BLaER1 (cell line): ENCODE measurements around the gene BTBD9.
A peak's percentile ranks its signal among the peaks of the same experiment; 100 is the strongest.

Experiments used
- H3K27ac ChIP-seq: shearing (Covaris generic); formaldehyde crosslinking; 2 replicates; pipeline ENCODE4 v1.8.1; 2022
- H3K27me3 ChIP-seq: shearing (Covaris generic); formaldehyde crosslinking; 2 replicates; pipeline ENCODE4 v1.8.1; 2022
- H3K36me3 ChIP-seq: shearing (Covaris generic); formaldehyde crosslinking; 2 replicates; pipeline ENCODE4 v1.8.1; 2022
- H3K4me1 ChIP-seq: shearing (Covaris generic); formaldehyde crosslinking; 2 replicates; pipeline ENCODE4 v1.8.1; 2022
- H3K4me2 ChIP-seq: shearing (Covaris generic); formaldehyde crosslinking; 2 replicates; pipeline ENCODE4 v1.8.1; 2022
- H3K4me3 ChIP-seq: shearing (Covaris generic); formaldehyde crosslinking; 2 replicates; pipeline ENCODE4 v1.8.1; 2022
- H3K9ac ChIP-seq: shearing (Covaris generic); formaldehyde crosslinking; 2 replicates; pipeline ENCODE4 v1.8.1; 2022
- H3K9me3 ChIP-seq: shearing (Covaris generic); formaldehyde crosslinking; 2 replicates; pipeline ENCODE4 v1.8.1; 2022
- H4K20me1 ChIP-seq: shearing (Covaris generic); formaldehyde crosslinking; 2 replicates; pipeline ENCODE4 v1.8.1; 2022
- Cebpa-rat ChIP-seq: shearing (Covaris generic); IDR thresholded peaks from 2 replicates; pipeline ENCODE4 v1.8.1; 2022

The BTBD9 gene

DNA sequence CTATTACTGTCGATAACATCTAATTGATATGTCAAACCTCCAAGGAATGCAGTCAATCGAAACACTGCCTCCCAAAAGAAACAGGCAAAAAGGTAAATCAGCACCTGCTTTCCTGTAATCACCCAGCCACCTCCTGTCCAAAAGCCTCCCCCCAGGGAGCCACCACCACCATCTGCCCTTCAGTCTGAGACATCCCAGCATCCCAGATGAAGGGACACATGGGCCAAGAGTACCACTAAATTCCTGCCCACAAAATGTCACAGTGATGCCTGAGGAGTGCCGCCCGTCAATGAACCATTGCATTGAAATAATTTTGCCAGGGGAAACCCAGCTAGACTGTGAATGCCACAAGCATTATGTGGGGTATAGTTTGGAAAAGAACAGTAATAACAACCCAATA, 418.5 kb downstream of the BTBD9 start:
- Histone ChIP-seq H3K9me3 (no peaks in the 10 kb centered on the region), H3K27ac (no peak overlapping the region), H3K4me2 (no peak overlapping the region), H3K4me3 (no peak overlapping the region), H3K4me1 (peaks cover 3% of the 10 kb centered on the region; the same call in 1 of the 2 replicates), H3K36me3 (no peaks in the 10 kb centered on the region), H4K20me1 (no peaks in the 10 kb centered on the region), H3K27me3 (no peaks in the 10 kb centered on the region), H3K9ac (no peak overlapping the region)
- no peak for TF ChIP-seq Cebpa-rat

DNA sequence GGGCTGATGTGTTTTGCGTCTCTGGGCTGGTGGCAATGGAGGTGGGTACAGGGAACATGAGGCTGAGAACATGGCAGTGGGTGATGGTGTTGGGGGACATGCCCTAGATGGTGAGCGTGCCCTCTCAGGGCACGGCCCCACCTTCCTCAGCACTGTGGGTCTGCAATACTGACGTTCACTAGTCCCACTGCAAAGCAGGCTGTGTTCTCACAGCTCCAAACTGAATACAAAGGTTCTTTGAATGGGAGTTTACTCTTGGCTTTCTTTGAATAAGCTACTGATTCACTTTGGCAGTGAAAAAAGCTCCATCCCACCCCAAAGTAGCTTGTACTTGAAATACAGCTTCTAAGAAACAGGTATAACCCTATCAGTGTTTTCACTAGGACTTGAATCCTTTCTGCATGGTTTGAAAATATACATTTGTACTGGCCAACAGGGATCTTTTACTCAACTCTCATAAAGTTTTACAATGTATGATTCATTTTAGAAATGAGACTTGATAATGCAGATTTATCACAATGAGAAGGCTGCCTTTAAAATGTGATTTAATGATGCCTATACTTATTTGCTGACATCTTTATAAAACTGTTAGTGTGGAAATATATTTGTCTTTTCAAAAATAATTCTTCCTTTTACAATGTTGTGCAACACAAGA, 419.5 kb downstream of the BTBD9 start:
- Histone ChIP-seq H3K27me3 (no peaks in the 10 kb centered on the region), H3K9me3 (no peaks in the 10 kb centered on the region), H3K4me1 (peaks cover 10% of the 10 kb centered on the region; the same call in 1 of the 2 replicates), H3K4me3 (no peak overlapping the region), H3K4me2 (no peak overlapping the region), H4K20me1 (no peaks in the 10 kb centered on the region), H3K36me3 (no peaks in the 10 kb centered on the region), H3K27ac (no peak overlapping the region), H3K9ac (no peak overlapping the region)
- no peak for TF ChIP-seq Cebpa-rat

DNA sequence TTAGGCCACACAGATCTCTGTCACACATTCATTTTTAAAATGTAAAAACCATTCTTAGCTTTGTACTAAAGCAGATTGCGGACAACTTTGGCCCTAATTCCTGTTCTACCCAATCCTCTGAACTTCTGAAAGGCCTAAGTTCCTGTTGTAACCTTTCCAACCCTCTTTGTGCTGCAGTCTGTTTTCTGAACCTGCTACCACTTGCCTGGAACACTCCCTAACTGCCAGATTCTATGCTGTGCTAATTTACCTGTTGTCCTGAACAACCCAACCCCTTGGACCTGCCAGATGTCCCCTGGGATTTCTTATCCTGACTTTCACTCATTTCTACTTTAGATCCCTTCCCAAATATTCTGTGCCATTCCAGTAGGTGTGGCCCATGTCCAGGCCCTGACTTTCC, 421.5 kb downstream of the BTBD9 start:
- no peak overlapping the region for H3K4me3 ChIP-seq
- H3K9me3 ChIP-seq, result no peaks in the 10 kb centered on the region
- H3K4me1 ChIP-seq, result peaks cover 12% of the 10 kb centered on the region; the same call in 1 of the 2 replicates
- H3K36me3 ChIP-seq, result no peaks in the 10 kb centered on the region
- no peak overlapping the region for H3K27ac ChIP-seq
- H4K20me1 ChIP-seq, result no peaks in the 10 kb centered on the region
- no peak overlapping the region for H3K4me2 ChIP-seq
- H3K9ac ChIP-seq, result no peak overlapping the region
- H3K27me3 ChIP-seq, result no peaks in the 10 kb centered on the region
- TF ChIP-seq Cebpa-rat, result no peak

DNA sequence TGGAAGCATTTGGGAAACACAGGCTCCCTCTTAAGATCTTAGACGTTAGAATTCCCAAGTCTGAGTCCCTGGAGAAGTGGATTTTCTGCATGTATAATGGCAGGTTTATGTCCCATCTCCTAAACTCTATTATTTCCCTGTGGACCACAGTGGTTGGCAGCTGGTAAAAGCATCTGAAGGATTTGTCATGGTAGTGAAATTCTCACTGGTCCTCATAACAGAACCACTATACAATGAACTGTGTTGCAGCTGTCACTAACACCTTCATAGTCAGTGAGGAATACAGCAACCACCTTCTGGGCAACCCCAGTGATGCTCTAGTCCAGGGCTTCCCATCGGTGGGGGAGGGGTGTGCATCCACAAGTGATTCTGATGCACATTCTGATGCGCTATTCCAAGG, 423.3 kb downstream of the BTBD9 start:
- Histone ChIP-seq H3K36me3 (no peaks in the 10 kb centered on the region), H3K9me3 (no peaks in the 10 kb centered on the region), H3K4me2 (peak overlapping the region; percentile 44; the same call in 1 of the 2 replicates), H3K9ac (no peak overlapping the region), H3K4me3 (no peak overlapping the region), H4K20me1 (no peaks in the 10 kb centered on the region), H3K27me3 (no peaks in the 10 kb centered on the region), H3K4me1 (peaks cover 23% of the 10 kb centered on the region), H3K27ac (no peak overlapping the region)
- no peak for TF ChIP-seq Cebpa-rat

GRCh38 chr6:38215651-38216311, 423.9 kb downstream of the BTBD9 start:
- Histone ChIP-seq H3K4me3 (no peak overlapping the region), H4K20me1 (no peaks in the 10 kb centered on the region), H3K4me1 (peaks cover 23% of the 10 kb centered on the region), H3K9ac (no peak overlapping the region), H3K4me2 (peak overlapping the region; percentile 44; the same call in 1 of the 2 replicates), H3K36me3 (no peaks in the 10 kb centered on the region), H3K27ac (no peak overlapping the region), H3K27me3 (no peaks in the 10 kb centered on the region), H3K9me3 (no peaks in the 10 kb centered on the region)
- TF ChIP-seq Cebpa-rat, result no peak

GRCh38 chr6:38215225-38215624, 424.5 kb downstream of the BTBD9 start:
- Histone ChIP-seq H3K4me1 (peaks cover 23% of the 10 kb centered on the region), H4K20me1 (no peaks in the 10 kb centered on the region), H3K4me3 (no peak overlapping the region), H3K9me3 (no peaks in the 10 kb centered on the region), H3K27ac (no peak overlapping the region), H3K36me3 (no peaks in the 10 kb centered on the region), H3K9ac (no peak overlapping the region), H3K4me2 (no peak overlapping the region), H3K27me3 (no peaks in the 10 kb centered on the region)
- TF ChIP-seq Cebpa-rat, result no peak

- no peak for TF ChIP-seq Cebpa-rat
- no peak overlapping the region for H3K9ac ChIP-seq
- no peaks in the 10 kb centered on the region for H3K36me3 ChIP-seq
- H3K27ac ChIP-seq, result no peak overlapping the region
- no peaks in the 10 kb centered on the region for H3K9me3 ChIP-seq
- H3K27me3 ChIP-seq, result no peaks in the 10 kb centered on the region
- H3K4me3 ChIP-seq, result no peak overlapping the region
- no peaks in the 10 kb centered on the region for H4K20me1 ChIP-seq
- H3K4me2 ChIP-seq, result no peak overlapping the region
- H3K4me1 ChIP-seq, result peaks cover 31% of the 10 kb centered on the region
Measured at GRCh38 chr6:38214159-38214558, 425.6 kb downstream of the BTBD9 start.

DNA sequence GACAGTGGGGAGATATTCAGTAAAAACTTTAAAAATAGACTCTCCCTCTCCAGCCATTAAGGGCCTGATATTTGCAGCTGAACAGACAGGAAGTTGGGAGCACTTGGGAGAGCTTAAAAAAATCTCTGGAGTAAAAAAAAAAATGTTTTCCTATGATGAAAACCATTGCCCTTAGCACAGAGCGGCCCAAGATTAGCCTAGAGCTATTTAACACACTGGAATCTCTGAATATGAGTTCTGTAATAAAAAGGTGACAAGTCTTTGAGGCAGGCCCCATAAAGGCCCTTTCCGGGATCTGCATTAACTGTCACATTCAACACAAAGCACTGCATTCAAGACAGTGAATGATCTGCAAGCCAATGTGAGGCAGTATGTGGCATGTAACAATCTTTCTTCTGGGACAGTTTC, 426.5 kb downstream of the BTBD9 start:
- no peaks in the 10 kb centered on the region for H4K20me1 ChIP-seq
- peaks cover 33% of the 10 kb centered on the region for H3K4me1 ChIP-seq
- TF ChIP-seq Cebpa-rat, result no peak
- H3K4me3 ChIP-seq, result no peak overlapping the region
- H3K4me2 ChIP-seq, result no peak overlapping the region
- no peaks in the 10 kb centered on the region for H3K27me3 ChIP-seq
- no peak overlapping the region for H3K9ac ChIP-seq
- H3K9me3 ChIP-seq, result no peaks in the 10 kb centered on the region
- no peaks in the 10 kb centered on the region for H3K36me3 ChIP-seq
- H3K27ac ChIP-seq, result no peak overlapping the region

- Histone ChIP-seq H3K36me3 (no peaks in the 10 kb centered on the region), H3K9ac (no peak overlapping the region), H3K4me1 (peaks cover 33% of the 10 kb centered on the region), H3K9me3 (no peaks in the 10 kb centered on the region), H3K4me2 (peak overlapping the region; percentile 37), H3K27ac (no peak overlapping the region), H4K20me1 (no peaks in the 10 kb centered on the region), H3K27me3 (no peaks in the 10 kb centered on the region), H3K4me3 (no peak overlapping the region)
- no peak for TF ChIP-seq Cebpa-rat
Measured at GRCh38 chr6:38212579-38212978, 427.1 kb downstream of the BTBD9 start.

DNA sequence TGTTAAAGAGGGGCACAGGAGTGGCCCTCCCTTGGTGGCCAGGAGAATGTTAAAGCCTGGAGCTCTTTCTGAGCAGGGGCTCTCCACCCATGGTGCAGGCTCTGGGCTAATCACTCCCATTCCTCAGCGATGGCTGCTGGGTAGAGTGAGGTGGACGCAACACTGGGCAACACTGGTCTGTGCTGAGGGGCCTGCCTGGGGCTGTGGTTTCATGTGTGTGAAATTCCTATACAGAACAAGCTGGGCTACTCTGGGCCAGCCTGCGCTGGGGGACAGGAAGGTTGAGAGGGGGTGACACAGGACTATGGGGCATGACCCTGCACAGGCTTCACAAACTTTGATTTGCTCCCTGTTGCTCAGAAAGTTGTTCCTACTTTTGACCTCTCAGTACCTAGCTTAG, 427.6 kb downstream of the BTBD9 start:
- no peak overlapping the region for H3K9ac ChIP-seq
- H3K4me1 ChIP-seq, result peaks cover 33% of the 10 kb centered on the region
- no peak overlapping the region for H3K4me3 ChIP-seq
- no peaks in the 10 kb centered on the region for H3K27me3 ChIP-seq
- H3K36me3 ChIP-seq, result no peaks in the 10 kb centered on the region
- H4K20me1 ChIP-seq, result no peaks in the 10 kb centered on the region
- no peaks in the 10 kb centered on the region for H3K9me3 ChIP-seq
- no peak overlapping the region for H3K27ac ChIP-seq
- no peak for TF ChIP-seq Cebpa-rat
- peak overlapping the region; percentile 37 for H3K4me2 ChIP-seq
